Rectal smooth muscle tissue (tissue), 1 donor: ENCODE measurements around the gene PAK2.
A peak's percentile ranks its signal among the peaks of the same experiment; 100 is the strongest.
"Not testable (repeated sequence)": the region's sequence is repeated elsewhere in the genome, so short reads cannot be mapped to it uniquely, and the experiment has no call there.

ENCODE experiments used
- H3K27ac ChIP-seq: one replicate; pipeline ENCODE4 v1.7.0; 2013; ENCODE audit warnings: low read depth, low read length, inconsistent platforms
- H3K27me3 ChIP-seq: one replicate; pipeline ENCODE4 v1.7.0; 2013; ENCODE audit warnings: low read length; ENCODE audit not compliant: control insufficient read depth, insufficient read depth
- H3K36me3 ChIP-seq: one replicate; pipeline ENCODE4 v1.7.0; 2013; ENCODE audit warnings: low read length; ENCODE audit not compliant: control insufficient read depth, insufficient read depth
- H3K4me1 ChIP-seq: one replicate; pipeline ENCODE4 v1.7.0; 2013; ENCODE audit warnings: low read length; ENCODE audit not compliant: control insufficient read depth, insufficient read depth
- H3K4me3 ChIP-seq: one replicate; pipeline ENCODE4 v1.7.0; 2013; ENCODE audit warnings: low read length
- H3K9ac ChIP-seq: one replicate; pipeline ENCODE4 v1.7.0; 2013; ENCODE audit warnings: low read length

Gene PAK2

DNA sequence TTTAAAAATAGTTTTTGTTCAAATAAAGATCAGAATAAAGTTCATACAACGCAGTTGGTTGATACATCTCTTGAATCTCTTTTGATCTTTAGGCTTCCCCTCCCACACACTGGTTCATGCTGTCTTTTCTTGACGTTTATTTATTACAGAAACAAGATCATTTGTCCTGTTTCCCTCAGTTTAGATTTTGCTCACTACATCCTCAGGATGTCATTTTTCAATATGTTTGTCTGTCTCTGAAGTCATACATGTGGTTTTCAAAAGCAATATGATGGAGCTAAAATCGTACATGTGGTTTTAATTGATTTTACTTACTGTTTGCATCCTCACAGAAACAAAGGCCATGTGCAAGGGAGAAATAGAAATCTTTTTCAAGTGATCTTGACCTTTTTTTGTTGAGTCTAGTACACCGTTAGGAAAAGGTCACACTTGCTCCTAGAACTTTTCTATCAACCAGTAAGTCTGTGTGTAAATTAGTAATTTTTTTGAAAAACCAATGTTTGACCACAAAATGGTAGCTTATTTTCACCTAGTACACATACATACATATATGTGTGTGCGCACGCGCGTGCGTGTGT, 64.3 kb downstream of the PAK2 start:
- Histone ChIP-seq H3K36me3 (peaks cover 6% of the 10 kb centered on the region), H3K9ac (no peak overlapping the region), H3K4me3 (no peak overlapping the region), H3K27ac (no peak overlapping the region), H3K4me1 (no peaks in the 10 kb centered on the region), H3K27me3 (no peaks in the 10 kb centered on the region)

DNA sequence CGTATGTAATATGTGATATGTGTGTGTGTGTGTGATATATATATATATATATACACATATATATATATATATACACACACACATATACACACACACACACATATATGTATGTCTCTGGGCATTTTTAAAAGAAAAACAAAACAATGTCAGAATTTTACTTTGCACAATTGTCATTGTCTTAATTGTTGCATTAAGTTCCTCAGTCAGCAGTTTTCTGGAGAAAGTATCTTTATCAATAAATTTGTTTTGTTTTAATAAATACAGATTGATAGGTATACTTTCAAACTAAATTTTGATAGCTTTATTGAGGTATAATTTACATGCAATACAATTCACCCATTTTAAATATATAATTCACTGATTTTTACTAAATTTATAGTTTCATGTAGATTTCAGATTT, 65.1 kb downstream of the PAK2 start:
- Histone ChIP-seq H3K4me1 (no peaks in the 10 kb centered on the region), H3K27ac (no peak overlapping the region), H3K36me3 (peaks cover 6% of the 10 kb centered on the region), H3K9ac (no peak overlapping the region), H3K4me3 (no peak overlapping the region), H3K27me3 (no peaks in the 10 kb centered on the region)

- peaks cover 9% of the 10 kb centered on the region for H3K36me3 ChIP-seq
- no peaks in the 10 kb centered on the region for H3K27me3 ChIP-seq
- no peak overlapping the region for H3K27ac ChIP-seq
- H3K9ac ChIP-seq: no peak overlapping the region
- no peak overlapping the region for H3K4me3 ChIP-seq
- H3K4me1 ChIP-seq: no peaks in the 10 kb centered on the region
Measured at GRCh38 chr3:196810963-196811581, 71.4 kb downstream of the PAK2 start.

- H3K27ac ChIP-seq: no peak overlapping the region
- H3K4me1 ChIP-seq: no peaks in the 10 kb centered on the region
- H3K9ac ChIP-seq: no peak overlapping the region
- H3K27me3 ChIP-seq: no peaks in the 10 kb centered on the region
- no peak overlapping the region for H3K4me3 ChIP-seq
- H3K36me3 ChIP-seq: peaks cover 5% of the 10 kb centered on the region
Measured at GRCh38 chr3:196812853-196813252, 73.2 kb downstream of the PAK2 start.

DNA sequence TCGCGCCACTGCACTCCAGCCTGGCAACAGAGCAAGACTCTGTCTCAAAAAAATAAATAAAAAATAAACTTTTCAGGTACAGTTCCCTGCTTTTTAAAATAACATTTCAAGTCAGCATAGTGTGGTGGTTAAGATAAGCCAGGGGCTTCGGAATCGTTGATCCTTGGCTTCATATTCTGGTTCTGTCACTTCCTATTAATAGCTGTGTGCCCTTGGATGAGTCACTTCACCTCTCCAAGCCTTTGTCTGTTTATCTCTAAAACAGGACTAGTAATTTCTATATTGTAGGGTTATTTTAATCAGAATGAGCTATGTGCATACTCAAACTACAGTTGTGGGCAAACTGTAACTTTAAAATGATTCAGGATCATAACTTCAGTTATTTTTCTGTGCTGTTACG, 74.2 kb downstream of the PAK2 start:
- Histone ChIP-seq H3K4me3 (no peak overlapping the region), H3K27me3 (no peaks in the 10 kb centered on the region), H3K9ac (no peak overlapping the region), H3K4me1 (no peaks in the 10 kb centered on the region), H3K36me3 (peaks cover 5% of the 10 kb centered on the region), H3K27ac (no peak overlapping the region)

DNA sequence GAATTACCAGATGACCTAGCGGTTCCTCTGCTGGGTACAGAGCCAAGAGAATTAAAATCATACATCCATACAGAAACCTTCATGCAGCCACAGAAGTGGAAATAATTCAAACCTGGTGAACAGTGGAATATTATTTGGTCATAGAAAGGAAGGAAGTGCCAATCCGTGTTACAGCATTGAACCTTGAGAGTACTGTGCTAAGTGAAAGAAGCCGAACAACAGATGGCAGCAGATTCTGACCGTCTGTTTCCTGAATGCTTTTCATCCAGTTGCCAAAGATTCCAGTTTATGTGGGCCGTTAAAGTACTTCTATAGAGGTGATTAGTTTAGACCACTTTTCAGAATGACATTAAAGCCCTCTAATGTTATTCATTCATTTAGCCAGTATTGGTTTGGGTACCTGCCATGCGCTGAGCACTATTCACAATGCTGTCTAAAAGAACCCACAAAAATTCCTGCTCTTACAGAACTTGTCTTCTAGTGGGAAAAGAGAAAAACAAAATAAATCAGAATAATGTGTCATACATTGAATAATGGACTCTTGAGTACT, 82.2 kb downstream of the PAK2 start:
- Histone ChIP-seq H3K36me3 (peaks cover 26% of the 10 kb centered on the region), H3K27ac (no peak overlapping the region), H3K27me3 (no peaks in the 10 kb centered on the region), H3K9ac (no peak overlapping the region), H3K4me1 (no peaks in the 10 kb centered on the region), H3K4me3 (no peak overlapping the region)

DNA sequence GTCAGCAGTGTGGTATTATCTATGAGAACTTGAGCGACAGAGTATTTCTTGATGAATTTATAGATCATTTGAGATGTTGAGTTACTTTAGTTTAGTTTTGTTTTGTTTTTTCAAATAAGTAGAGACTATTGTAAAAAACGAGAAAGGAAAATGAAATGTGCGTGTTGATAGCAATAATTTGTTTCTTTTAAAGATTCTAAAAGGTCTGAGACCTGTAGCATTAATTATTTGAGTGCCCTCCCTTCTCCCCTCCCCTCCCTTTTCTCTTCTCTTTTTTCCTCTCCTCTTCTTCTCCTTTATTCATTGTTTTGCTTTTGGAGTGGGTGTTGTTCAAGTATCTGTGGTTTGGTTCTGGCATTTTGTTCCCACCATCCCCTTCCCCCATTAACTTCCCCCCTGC, 90.0 kb downstream of the PAK2 start:
- not testable (repeated sequence) for H3K27ac ChIP-seq, H3K4me3 ChIP-seq, H3K4me1 ChIP-seq, H3K27me3 ChIP-seq, H3K9ac ChIP-seq, H3K36me3 ChIP-seq

GRCh38 chr3:196835086-196835485, 95.4 kb downstream of the PAK2 start:
- no peaks in the 10 kb centered on the region for H3K27me3 ChIP-seq
- H3K27ac ChIP-seq: no peak overlapping the region
- no peaks in the 10 kb centered on the region for H3K4me1 ChIP-seq
- peaks cover 8% of the 10 kb centered on the region for H3K36me3 ChIP-seq
- H3K4me3 ChIP-seq: no peak overlapping the region
- peak overlapping the region; percentile 30 for H3K9ac ChIP-seq

DNA sequence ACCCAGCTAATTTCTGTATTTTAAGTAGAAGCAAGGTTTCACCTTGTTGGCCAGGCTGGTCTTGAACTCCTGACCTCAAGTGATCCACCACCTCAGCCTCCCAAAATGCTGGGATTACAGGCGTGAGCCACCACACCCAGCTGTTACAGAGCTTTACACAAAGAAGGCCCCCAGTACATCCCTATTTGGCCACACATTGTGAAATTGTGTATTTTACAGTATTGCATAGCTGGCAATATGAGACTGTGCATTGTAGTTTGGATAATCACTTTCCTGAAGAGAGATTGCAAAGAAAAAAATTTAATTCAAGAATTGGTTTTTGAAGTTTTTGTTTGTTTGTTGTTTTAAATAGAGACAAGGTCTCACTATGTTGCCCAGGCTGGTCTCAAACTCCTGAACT, 97.0 kb downstream of the PAK2 start:
- not testable (repeated sequence) for H3K4me1 ChIP-seq, H3K9ac ChIP-seq, H3K36me3 ChIP-seq, H3K4me3 ChIP-seq, H3K27me3 ChIP-seq, H3K27ac ChIP-seq

DNA sequence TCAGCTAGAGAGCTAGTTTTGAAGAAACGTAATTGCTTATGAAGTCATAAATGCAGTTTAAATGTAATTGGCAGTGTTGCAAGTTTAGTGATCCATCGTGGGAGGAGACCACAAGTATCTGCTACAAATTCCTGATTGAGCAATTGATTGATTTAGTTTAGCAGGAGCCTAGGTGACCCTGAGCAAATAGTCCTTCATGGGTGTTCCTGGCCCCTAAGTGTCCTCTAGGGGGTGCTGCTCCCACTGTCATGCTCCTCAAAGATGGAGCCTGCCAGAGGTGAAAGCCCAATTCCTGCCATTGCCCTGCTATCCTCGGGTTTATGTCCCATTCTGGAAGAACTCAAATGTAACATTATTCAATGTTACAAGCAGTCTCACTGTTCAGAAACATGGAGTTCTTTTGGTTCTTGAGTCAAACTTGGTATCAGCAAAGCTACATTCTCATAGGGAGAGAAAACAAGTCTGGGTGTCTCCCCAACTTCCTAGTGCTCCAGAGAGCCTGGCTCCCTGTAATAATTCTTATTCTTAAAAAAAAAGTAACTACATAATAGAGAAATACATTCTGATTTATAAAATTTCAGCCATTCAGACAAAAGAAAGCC, 98.3 kb downstream of the PAK2 start:
- H3K9ac ChIP-seq: no peak overlapping the region
- H3K4me3 ChIP-seq: no peak overlapping the region
- no peaks in the 10 kb centered on the region for H3K36me3 ChIP-seq
- no peak overlapping the region for H3K27ac ChIP-seq
- no peaks in the 10 kb centered on the region for H3K4me1 ChIP-seq
- H3K27me3 ChIP-seq: no peaks in the 10 kb centered on the region

GRCh38 chr3:196839351-196839750, 99.7 kb downstream of the PAK2 start:
- H3K27me3 ChIP-seq, H3K4me1 ChIP-seq, H3K27ac ChIP-seq, H3K36me3 ChIP-seq, H3K4me3 ChIP-seq, H3K9ac ChIP-seq: not testable (repeated sequence)

DNA sequence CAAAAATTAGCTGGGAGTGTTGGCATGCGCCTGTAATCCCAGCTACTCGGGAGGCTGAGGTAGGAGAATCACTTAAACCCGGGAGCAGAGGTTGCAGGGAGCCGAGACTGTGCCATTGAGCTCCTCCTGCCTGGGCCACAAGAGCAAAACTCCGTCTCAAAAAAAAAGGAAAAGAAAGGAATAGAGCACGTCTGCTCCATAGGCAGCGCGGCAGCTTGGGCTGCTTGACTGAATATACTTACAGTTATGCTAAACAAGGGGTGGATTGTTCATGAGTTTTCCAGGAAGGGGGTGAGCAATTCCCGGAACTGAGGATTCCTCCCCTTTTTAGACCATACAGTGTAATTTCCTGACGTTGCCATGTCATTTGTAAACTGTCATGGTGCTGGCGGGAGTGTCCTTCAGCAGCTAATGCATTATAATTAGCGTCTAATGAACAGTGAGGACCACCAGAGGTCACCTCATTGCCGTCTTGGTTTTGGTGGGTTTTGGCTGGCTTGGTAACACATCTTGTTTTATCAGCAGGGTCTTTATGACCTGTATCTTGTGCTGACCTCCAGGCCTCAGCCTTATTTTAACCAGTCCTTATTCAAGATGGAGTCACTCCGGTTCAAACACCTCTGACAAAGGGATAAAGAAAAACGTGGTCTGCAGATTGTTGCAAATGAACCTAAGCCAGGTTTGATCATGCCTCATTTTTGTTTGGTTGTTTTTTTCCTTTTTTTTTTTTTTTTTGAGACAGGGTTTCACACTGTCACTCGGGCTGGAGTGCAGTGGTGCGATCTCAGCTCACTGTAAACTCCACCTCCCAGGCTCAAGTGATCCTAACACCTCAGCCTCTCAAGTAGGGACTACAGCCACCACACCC, 103.1 kb downstream of the PAK2 start:
- H3K27ac ChIP-seq: no peak overlapping the region
- no peaks in the 10 kb centered on the region for H3K27me3 ChIP-seq
- H3K36me3 ChIP-seq: no peaks in the 10 kb centered on the region
- H3K4me3 ChIP-seq: no peak overlapping the region
- H3K9ac ChIP-seq: no peak overlapping the region
- H3K4me1 ChIP-seq: no peaks in the 10 kb centered on the region
